Measurements from ENCODE around the gene OR7G3. TPM values are rescaled to one million over a fixed set of nuclear protein-coding genes. Genes with fewer than 3 reads are reported as not detected.

The OR7G3 gene
- total RNA-seq, 1 experiment from 2014 or later: not detected

DNA sequence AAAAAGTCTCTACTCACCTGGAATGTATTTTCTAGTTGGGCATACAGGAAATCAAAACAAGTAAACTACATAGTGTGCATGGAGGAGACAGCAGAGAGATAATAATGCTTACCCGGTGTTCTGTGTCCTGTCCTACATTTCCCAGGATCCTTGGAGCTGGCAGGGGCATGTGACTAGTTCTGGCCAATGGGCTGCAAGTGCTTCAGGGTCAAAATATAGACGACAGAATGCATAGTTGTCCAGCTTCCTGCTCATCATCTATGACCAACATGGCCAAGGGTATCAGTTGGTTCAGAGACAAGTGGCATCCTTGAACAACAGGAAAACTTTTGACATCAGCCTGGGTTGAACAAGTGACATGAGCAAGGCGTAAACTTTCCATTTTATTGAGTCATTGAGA lies 21.9 kb upstream of the OR7G3 start:
- H3K36me3 Mint-ChIP-seq: peaks cover 90% of the 10 kb centered on the region
- no peak overlapping the region for H3K27ac Mint-ChIP-seq
- H3K4me1 Mint-ChIP-seq: peaks cover 4% of the 10 kb centered on the region; the same call in 1 of the 2 replicates
- TF ChIP-seq, protein P1, sequence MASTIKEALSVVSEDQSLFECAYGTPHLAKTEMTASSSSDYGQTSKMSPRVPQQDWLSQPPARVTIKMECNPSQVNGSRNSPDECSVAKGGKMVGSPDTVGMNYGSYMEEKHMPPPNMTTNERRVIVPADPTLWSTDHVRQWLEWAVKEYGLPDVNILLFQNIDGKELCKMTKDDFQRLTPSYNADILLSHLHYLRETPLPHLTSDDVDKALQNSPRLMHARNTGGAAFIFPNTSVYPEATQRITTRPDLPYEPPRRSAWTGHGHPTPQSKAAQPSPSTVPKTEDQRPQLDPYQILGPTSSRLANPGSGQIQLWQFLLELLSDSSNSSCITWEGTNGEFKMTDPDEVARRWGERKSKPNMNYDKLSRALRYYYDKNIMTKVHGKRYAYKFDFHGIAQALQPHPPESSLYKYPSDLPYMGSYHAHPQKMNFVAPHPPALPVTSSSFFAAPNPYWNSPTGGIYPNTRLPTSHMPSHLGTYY (CRISPR knock-in tag; IDR thresholded peaks at IDR 0.05): no peak
- peak; percentile 55 for TF ChIP-seq NFYB (CRISPR knock-in tag; conservative IDR thresholded peaks at IDR 0.05; ENCODE audit: low read depth)
- TF ChIP-seq, protein P2, sequence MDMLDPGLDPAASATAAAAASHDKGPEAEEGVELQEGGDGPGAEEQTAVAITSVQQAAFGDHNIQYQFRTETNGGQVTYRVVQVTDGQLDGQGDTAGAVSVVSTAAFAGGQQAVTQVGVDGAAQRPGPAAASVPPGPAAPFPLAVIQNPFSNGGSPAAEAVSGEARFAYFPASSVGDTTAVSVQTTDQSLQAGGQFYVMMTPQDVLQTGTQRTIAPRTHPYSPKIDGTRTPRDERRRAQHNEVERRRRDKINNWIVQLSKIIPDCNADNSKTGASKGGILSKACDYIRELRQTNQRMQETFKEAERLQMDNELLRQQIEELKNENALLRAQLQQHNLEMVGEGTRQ (CRISPR knock-in tag; IDR thresholded peaks at IDR 0.05): peak; percentile 64
- TF ChIP-seq, protein P3, sequence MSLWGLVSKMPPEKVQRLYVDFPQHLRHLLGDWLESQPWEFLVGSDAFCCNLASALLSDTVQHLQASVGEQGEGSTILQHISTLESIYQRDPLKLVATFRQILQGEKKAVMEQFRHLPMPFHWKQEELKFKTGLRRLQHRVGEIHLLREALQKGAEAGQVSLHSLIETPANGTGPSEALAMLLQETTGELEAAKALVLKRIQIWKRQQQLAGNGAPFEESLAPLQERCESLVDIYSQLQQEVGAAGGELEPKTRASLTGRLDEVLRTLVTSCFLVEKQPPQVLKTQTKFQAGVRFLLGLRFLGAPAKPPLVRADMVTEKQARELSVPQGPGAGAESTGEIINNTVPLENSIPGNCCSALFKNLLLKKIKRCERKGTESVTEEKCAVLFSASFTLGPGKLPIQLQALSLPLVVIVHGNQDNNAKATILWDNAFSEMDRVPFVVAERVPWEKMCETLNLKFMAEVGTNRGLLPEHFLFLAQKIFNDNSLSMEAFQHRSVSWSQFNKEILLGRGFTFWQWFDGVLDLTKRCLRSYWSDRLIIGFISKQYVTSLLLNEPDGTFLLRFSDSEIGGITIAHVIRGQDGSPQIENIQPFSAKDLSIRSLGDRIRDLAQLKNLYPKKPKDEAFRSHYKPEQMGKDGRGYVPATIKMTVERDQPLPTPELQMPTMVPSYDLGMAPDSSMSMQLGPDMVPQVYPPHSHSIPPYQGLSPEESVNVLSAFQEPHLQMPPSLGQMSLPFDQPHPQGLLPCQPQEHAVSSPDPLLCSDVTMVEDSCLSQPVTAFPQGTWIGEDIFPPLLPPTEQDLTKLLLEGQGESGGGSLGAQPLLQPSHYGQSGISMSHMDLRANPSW (CRISPR knock-in tag; conservative IDR thresholded peaks at IDR 0.05; ENCODE audit: low read depth): no peak
- TF ChIP-seq, protein P4, sequence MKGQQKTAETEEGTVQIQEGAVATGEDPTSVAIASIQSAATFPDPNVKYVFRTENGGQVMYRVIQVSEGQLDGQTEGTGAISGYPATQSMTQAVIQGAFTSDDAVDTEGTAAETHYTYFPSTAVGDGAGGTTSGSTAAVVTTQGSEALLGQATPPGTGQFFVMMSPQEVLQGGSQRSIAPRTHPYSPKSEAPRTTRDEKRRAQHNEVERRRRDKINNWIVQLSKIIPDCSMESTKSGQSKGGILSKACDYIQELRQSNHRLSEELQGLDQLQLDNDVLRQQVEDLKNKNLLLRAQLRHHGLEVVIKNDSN (CRISPR knock-in tag; IDR thresholded peaks at IDR 0.05): peak; percentile 56; the same call in 1 of the 2 replicates
- no peak for ATAC-seq
- H3K27me3 Mint-ChIP-seq (ENCODE audit: low read depth): peaks cover 3% of the 10 kb centered on the region; the same call in 1 of the 2 replicates
- peaks cover 78% of the 10 kb centered on the region for H3K9me3 Mint-ChIP-seq
- DNase-seq (ENCODE audit: low spot score): no peak
- POLR2A ChIA-PET: interaction anchor here (1.1 kb wide), 1 partner anchor 9 kb away, joined by 3 read pairs; no protein-coding TSS in a partner anchor
- CTCF ChIA-PET: no interaction called here
- H3K4me3 Mint-ChIP-seq: no peak overlapping the region

DNA sequence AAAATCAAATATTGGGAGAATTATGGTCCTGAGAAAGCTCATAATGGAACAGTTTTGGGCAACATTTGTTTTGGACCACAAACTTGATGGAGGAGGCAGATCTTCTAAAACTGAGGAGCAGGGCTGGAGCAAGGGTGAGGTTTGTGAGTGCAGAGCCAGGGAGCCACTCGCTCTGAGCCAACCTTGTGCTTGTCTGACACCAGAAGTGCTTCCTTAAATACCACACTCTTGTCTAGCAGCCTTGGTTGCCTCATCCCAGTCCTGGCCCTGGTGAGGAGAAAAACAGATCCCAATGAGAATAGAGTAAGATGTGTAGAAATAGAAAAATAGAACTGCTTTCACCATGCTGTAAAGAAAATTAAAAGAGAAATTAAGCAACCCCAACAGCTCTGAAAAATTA lies 20.1 kb upstream of the OR7G3 start:
- no peak overlapping the region for H3K27ac Mint-ChIP-seq
- CTCF ChIA-PET: no interaction called here
- H3K4me1 Mint-ChIP-seq: peaks cover 14% of the 10 kb centered on the region
- peaks cover 67% of the 10 kb centered on the region for H3K9me3 Mint-ChIP-seq
- POLR2A ChIA-PET: no interaction called here
- ATAC-seq: no peak
- H3K27me3 Mint-ChIP-seq (ENCODE audit: low read depth): no peaks in the 10 kb centered on the region; the same call in 1 of the 2 replicates
- no peak overlapping the region for H3K4me3 Mint-ChIP-seq
- no peak for DNase-seq (ENCODE audit: low spot score)
- peaks cover 80% of the 10 kb centered on the region for H3K36me3 Mint-ChIP-seq
- TF ChIP-seq, protein P5, sequence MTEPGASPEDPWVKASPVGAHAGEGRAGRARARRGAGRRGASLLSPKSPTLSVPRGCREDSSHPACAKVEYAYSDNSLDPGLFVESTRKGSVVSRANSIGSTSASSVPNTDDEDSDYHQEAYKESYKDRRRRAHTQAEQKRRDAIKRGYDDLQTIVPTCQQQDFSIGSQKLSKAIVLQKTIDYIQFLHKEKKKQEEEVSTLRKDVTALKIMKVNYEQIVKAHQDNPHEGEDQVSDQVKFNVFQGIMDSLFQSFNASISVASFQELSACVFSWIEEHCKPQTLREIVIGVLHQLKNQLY (CRISPR knock-in tag; IDR thresholded peaks at IDR 0.05): no peak
- TF ChIP-seq, protein P6, sequence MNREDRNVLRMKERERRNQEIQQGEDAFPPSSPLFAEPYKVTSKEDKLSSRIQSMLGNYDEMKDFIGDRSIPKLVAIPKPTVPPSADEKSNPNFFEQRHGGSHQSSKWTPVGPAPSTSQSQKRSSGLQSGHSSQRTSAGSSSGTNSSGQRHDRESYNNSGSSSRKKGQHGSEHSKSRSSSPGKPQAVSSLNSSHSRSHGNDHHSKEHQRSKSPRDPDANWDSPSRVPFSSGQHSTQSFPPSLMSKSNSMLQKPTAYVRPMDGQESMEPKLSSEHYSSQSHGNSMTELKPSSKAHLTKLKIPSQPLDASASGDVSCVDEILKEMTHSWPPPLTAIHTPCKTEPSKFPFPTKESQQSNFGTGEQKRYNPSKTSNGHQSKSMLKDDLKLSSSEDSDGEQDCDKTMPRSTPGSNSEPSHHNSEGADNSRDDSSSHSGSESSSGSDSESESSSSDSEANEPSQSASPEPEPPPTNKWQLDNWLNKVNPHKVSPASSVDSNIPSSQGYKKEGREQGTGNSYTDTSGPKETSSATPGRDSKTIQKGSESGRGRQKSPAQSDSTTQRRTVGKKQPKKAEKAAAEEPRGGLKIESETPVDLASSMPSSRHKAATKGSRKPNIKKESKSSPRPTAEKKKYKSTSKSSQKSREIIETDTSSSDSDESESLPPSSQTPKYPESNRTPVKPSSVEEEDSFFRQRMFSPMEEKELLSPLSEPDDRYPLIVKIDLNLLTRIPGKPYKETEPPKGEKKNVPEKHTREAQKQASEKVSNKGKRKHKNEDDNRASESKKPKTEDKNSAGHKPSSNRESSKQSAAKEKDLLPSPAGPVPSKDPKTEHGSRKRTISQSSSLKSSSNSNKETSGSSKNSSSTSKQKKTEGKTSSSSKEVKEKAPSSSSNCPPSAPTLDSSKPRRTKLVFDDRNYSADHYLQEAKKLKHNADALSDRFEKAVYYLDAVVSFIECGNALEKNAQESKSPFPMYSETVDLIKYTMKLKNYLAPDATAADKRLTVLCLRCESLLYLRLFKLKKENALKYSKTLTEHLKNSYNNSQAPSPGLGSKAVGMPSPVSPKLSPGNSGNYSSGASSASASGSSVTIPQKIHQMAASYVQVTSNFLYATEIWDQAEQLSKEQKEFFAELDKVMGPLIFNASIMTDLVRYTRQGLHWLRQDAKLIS (CRISPR knock-in tag; IDR thresholded peaks at IDR 0.05; ENCODE audit: borderline replicate concordance): no peak
- TF ChIP-seq NR1H2 (CRISPR knock-in tag; IDR thresholded peaks at IDR 0.05) (no peak), NFE2L1 (CRISPR knock-in tag; IDR thresholded peaks at IDR 0.05) (no peak), OVOL2 (CRISPR knock-in tag; IDR thresholded peaks at IDR 0.05; ENCODE audit: borderline replicate concordance) (no peak), FOXK1 (CRISPR knock-in tag; IDR thresholded peaks at IDR 0.05) (no peak), ZNF263 (CRISPR knock-in tag; IDR thresholded peaks at IDR 0.05; ENCODE audit: low read depth) (no peak), ZNF317 (CRISPR knock-in tag; IDR thresholded peaks at IDR 0.05; ENCODE audit: borderline replicate concordance, low read depth) (no peak), NR3C1 (CRISPR knock-in tag; conservative IDR thresholded peaks at IDR 0.05; ENCODE audit: low read depth) (no peak), ETV6 (CRISPR knock-in tag; IDR thresholded peaks at IDR 0.05) (no peak), SOX15 (CRISPR knock-in tag; IDR thresholded peaks at IDR 0.05) (no peak), PRRX2 (CRISPR knock-in tag; IDR thresholded peaks at IDR 0.05) (no peak), NR2C2 (CRISPR knock-in tag; IDR thresholded peaks at IDR 0.05) (no peak), ZNF232 (CRISPR knock-in tag; IDR thresholded peaks at IDR 0.05) (no peak)
- TF ChIP-seq, protein P7, sequence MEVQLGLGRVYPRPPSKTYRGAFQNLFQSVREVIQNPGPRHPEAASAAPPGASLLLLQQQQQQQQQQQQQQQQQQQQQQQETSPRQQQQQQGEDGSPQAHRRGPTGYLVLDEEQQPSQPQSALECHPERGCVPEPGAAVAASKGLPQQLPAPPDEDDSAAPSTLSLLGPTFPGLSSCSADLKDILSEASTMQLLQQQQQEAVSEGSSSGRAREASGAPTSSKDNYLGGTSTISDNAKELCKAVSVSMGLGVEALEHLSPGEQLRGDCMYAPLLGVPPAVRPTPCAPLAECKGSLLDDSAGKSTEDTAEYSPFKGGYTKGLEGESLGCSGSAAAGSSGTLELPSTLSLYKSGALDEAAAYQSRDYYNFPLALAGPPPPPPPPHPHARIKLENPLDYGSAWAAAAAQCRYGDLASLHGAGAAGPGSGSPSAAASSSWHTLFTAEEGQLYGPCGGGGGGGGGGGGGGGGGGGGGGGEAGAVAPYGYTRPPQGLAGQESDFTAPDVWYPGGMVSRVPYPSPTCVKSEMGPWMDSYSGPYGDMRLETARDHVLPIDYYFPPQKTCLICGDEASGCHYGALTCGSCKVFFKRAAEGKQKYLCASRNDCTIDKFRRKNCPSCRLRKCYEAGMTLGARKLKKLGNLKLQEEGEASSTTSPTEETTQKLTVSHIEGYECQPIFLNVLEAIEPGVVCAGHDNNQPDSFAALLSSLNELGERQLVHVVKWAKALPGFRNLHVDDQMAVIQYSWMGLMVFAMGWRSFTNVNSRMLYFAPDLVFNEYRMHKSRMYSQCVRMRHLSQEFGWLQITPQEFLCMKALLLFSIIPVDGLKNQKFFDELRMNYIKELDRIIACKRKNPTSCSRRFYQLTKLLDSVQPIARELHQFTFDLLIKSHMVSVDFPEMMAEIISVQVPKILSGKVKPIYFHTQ (CRISPR knock-in tag; IDR thresholded peaks at IDR 0.05): no peak
- TF ChIP-seq, protein P4 (CRISPR knock-in tag; IDR thresholded peaks at IDR 0.05): no peak

Measured in WTC11 (cell line).